GM19035 (cell line): ENCODE measurements around the gene ULK4.
"Not testable (repeated sequence)": the region's sequence is repeated elsewhere in the genome, so short reads cannot be mapped to it uniquely, and the experiment has no call there.

Experiments used
- ATAC-seq: cut with Tn5 transposase; IDR thresholded peaks from one replicate; pipeline ENCODE4 v1.9.1; 2021; ENCODE audit not compliant: unreplicated experiment

ULK4 gene

GRCh38 chr3:41769106-41769505, 192.8 kb downstream of the ULK4 start:
- ATAC-seq, result no peak

- no peak for ATAC-seq
Observed at GRCh38 chr3:41768363-41768762, 193.5 kb downstream of the ULK4 start.

- not testable (repeated sequence) for ATAC-seq
Observed at GRCh38 chr3:41762867-41763266, 199.0 kb downstream of the ULK4 start.

- no peak for ATAC-seq
Observed at GRCh38 chr3:41753651-41754050, 208.3 kb downstream of the ULK4 start.

GRCh38 chr3:41751597-41751996, 210.3 kb downstream of the ULK4 start:
- ATAC-seq, result no peak

GRCh38 chr3:41749988-41750387, 211.9 kb downstream of the ULK4 start:
- no peak for ATAC-seq

- ATAC-seq, result no peak
Observed at GRCh38 chr3:41746215-41746614, 215.7 kb downstream of the ULK4 start.

GRCh38 chr3:41742121-41742520, 219.8 kb downstream of the ULK4 start:
- no peak for ATAC-seq

GRCh38 chr3:41740374-41740886, 221.5 kb downstream of the ULK4 start:
- no peak for ATAC-seq

GRCh38 chr3:41726891-41727290, 235.0 kb downstream of the ULK4 start:
- ATAC-seq, result no peak

- no peak for ATAC-seq
Observed at GRCh38 chr3:41717641-41718040, 244.3 kb downstream of the ULK4 start.

GRCh38 chr3:41716471-41716870, 245.4 kb downstream of the ULK4 start:
- ATAC-seq, result no peak

- ATAC-seq, result no peak
Observed at GRCh38 chr3:41715376-41715775, 246.5 kb downstream of the ULK4 start.

- ATAC-seq, result no peak
Observed at GRCh38 chr3:41711651-41712050, 250.3 kb downstream of the ULK4 start.

- no peak for ATAC-seq
Observed at GRCh38 chr3:41710646-41711388, 251.1 kb downstream of the ULK4 start.

- ATAC-seq, result not testable (repeated sequence)
Observed at GRCh38 chr3:41709213-41709612, 252.7 kb downstream of the ULK4 start.

GRCh38 chr3:41708176-41708575, 253.7 kb downstream of the ULK4 start:
- no peak for ATAC-seq

- no peak for ATAC-seq
Observed at GRCh38 chr3:41705893-41706292, 256.0 kb downstream of the ULK4 start.

- no peak for ATAC-seq
Observed at GRCh38 chr3:41701191-41701698, 260.7 kb downstream of the ULK4 start.

GRCh38 chr3:41700155-41700554, 261.7 kb downstream of the ULK4 start:
- no peak for ATAC-seq

GRCh38 chr3:41698898-41699297, 263.0 kb downstream of the ULK4 start:
- no peak for ATAC-seq

- ATAC-seq, result no peak
Observed at GRCh38 chr3:41697702-41698101, 264.2 kb downstream of the ULK4 start.

- ATAC-seq, result not testable (repeated sequence)
Observed at GRCh38 chr3:41695806-41696205, 266.1 kb downstream of the ULK4 start.
